Measurements from ENCODE around the gene STARD10. TPM values are rescaled to one million over a fixed set of nuclear protein-coding genes. Genes with fewer than 3 reads are reported as not detected.

STARD10 gene
- total and polyA plus RNA-seq, 9 of the 15 experiments (the other 6 are each of a cell fraction or from before 2014, with no cell fraction given), result 0.15 to 52.9 (median 32.3) TPM

GRCh38 chr11:72776117-72776843 lies 17.6 kb downstream of the STARD10 start (continued):
- no peak for TF ChIP-seq SAFB (IDR thresholded peaks at IDR 0.05; ENCODE audit: borderline replicate concordance, low read depth, low read length)
- no peak for TF ChIP-seq SNRNP70 (optimal IDR thresholded peaks at IDR 0.05; ENCODE audit: low read depth, low read length)
- TF ChIP-seq DLX4 (CRISPR knock-in tag; IDR thresholded peaks at IDR 0.05), result no peak
- no peak for TF ChIP-seq POLR2H (tag; IDR thresholded peaks at IDR 0.05; ENCODE audit: low read depth)
- TF ChIP-seq ZBTB34 (CRISPR knock-in tag; IDR thresholded peaks at IDR 0.05), result no peak
- no peak for TF ChIP-seq CBX1 (IDR thresholded peaks at IDR 0.05; ENCODE audit: low read depth)
- no peak for TF ChIP-seq STAT6 (CRISPR knock-in tag; IDR thresholded peaks at IDR 0.05)
- TF ChIP-seq PTBP1 (IDR thresholded peaks at IDR 0.05; ENCODE audit: low read depth, low read length), result no peak
- TF ChIP-seq THRA (IDR thresholded peaks at IDR 0.05), result no peak
- no peak for TF ChIP-seq ZNF274 (IDR thresholded peaks at IDR 0.05; ENCODE audit: borderline replicate concordance, low read depth, low read length)
- TF ChIP-seq ZNF76 (CRISPR knock-in tag; IDR thresholded peaks at IDR 0.05; ENCODE audit: borderline replicate concordance), result peak; percentile 71; the same call in 1 of the 2 replicates
- no peak for TF ChIP-seq SIRT6 (IDR thresholded peaks at IDR 0.05; ENCODE audit: low read depth, low read length)
- no peak for TF ChIP-seq POU5F1 (IDR thresholded peaks at IDR 0.05; ENCODE audit: borderline replicate concordance, low read depth, low read length, partially characterized antibody)
- no peak for TF ChIP-seq PREB (CRISPR knock-in tag; IDR thresholded peaks at IDR 0.05)
- no peak; a peak in 1 of 3 replicates for TF ChIP-seq CBX3 (IDR thresholded peaks at IDR 0.05; ENCODE audit: borderline replicate concordance in 1 of 2, low read length in 2 of 2)
- no peak for TF ChIP-seq SMAD2 (IDR thresholded peaks at IDR 0.05; ENCODE audit: low read depth, low read length)
- no peak for TF ChIP-seq SMAD3 (CRISPR knock-in tag; conservative IDR thresholded peaks at IDR 0.05)
- no peak for TF ChIP-seq IRF1 (CRISPR knock-in tag; IDR thresholded peaks at IDR 0.05; ENCODE audit: borderline replicate concordance)

Measured in K562 (cell line).